Progenitor cell of endocrine pancreas (in vitro differentiated cells): ENCODE data around the gene ACP4. TPM values are rescaled to one million over a fixed set of nuclear protein-coding genes. Genes with fewer than 3 reads are reported as not detected.
"Not testable (repeated sequence)": the region's sequence is repeated elsewhere in the genome, so short reads cannot be mapped to it uniquely, and the experiment has no call there.

ENCODE experiments used
- DNase-seq: peaks from one replicate; pipeline ENCODE4 v3.0.0; 2021; ENCODE audit warnings: low spot score; ENCODE audit not compliant: unreplicated experiment
- H3K27ac Mint-ChIP-seq: 2 replicates; pipeline ENCODE4 v1.8.0; 2021; ENCODE audit warnings: mild to moderate bottlenecking, moderate library complexity, mixed read lengths
- H3K27me3 Mint-ChIP-seq: 2 replicates; pipeline ENCODE4 v1.8.0; 2021; ENCODE audit warnings: mixed read lengths
- H3K36me3 Mint-ChIP-seq: 2 replicates; pipeline ENCODE4 v1.8.0; 2022; ENCODE audit warnings: mixed read lengths; ENCODE audit not compliant: insufficient read depth
- H3K4me1 Mint-ChIP-seq: 2 replicates; pipeline ENCODE4 v1.8.0; 2021; ENCODE audit warnings: low read depth, mixed read lengths
- H3K4me3 Mint-ChIP-seq: 2 replicates; pipeline ENCODE4 v1.8.0; 2021; ENCODE audit warnings: low read depth, mild to moderate bottlenecking, moderate library complexity, mixed read lengths
- H3K9me3 Mint-ChIP-seq: 2 replicates; pipeline ENCODE4 v1.8.0; 2021; ENCODE audit warnings: low read depth, mixed read lengths
- total RNA-seq: library from RNA; stranded (reverse); gene quantifications from 2 replicates; pipeline ENCODE4 v1.2.1, GENCODE V29; 2021
- TF ChIP-seq, protein P1 (sequence below): fragments of 200-600 bp; sonication (generic); IDR thresholded peaks from one replicate; pipeline ENCODE4 v1.5.0; 2021; ENCODE audit warnings: antibody characterized with exemption, mild to moderate bottlenecking; ENCODE audit not compliant: unreplicated experiment

ACP4 gene
- total RNA-seq, 1 donor from 2014 or later = not detected

DNA sequence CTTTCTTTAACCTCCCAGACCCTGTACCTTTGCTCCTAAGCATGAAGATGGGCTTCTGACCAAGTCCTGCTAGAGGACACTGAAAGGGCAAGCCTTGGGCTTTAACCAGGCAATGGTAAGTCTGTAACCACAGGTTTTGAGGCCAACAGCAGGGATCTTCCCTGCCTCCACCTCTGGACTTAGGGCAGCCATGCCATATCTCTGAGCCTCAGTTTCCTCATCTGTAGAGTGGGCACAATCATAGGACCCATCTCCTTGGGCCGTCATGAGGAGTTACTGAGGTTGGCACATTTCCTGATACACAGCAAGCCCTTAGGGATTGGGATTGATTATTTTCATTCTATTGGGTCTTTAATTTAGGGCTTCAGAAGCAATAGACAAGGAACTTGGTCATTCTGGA lies 18.6 kb downstream of the ACP4 start:
- no peaks in the 10 kb centered on the region for H3K36me3 Mint-ChIP-seq
- no peak for DNase-seq
- no peak overlapping the region for H3K4me3 Mint-ChIP-seq
- peaks cover 47% of the 10 kb centered on the region for H3K27me3 Mint-ChIP-seq
- no peak overlapping the region for H3K27ac Mint-ChIP-seq
- peaks cover 4% of the 10 kb centered on the region for H3K9me3 Mint-ChIP-seq
- TF ChIP-seq, protein P1, sequence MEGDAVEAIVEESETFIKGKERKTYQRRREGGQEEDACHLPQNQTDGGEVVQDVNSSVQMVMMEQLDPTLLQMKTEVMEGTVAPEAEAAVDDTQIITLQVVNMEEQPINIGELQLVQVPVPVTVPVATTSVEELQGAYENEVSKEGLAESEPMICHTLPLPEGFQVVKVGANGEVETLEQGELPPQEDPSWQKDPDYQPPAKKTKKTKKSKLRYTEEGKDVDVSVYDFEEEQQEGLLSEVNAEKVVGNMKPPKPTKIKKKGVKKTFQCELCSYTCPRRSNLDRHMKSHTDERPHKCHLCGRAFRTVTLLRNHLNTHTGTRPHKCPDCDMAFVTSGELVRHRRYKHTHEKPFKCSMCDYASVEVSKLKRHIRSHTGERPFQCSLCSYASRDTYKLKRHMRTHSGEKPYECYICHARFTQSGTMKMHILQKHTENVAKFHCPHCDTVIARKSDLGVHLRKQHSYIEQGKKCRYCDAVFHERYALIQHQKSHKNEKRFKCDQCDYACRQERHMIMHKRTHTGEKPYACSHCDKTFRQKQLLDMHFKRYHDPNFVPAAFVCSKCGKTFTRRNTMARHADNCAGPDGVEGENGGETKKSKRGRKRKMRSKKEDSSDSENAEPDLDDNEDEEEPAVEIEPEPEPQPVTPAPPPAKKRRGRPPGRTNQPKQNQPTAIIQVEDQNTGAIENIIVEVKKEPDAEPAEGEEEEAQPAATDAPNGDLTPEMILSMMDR = no peak
- H3K4me1 Mint-ChIP-seq = peaks cover 3% of the 10 kb centered on the region

DNA sequence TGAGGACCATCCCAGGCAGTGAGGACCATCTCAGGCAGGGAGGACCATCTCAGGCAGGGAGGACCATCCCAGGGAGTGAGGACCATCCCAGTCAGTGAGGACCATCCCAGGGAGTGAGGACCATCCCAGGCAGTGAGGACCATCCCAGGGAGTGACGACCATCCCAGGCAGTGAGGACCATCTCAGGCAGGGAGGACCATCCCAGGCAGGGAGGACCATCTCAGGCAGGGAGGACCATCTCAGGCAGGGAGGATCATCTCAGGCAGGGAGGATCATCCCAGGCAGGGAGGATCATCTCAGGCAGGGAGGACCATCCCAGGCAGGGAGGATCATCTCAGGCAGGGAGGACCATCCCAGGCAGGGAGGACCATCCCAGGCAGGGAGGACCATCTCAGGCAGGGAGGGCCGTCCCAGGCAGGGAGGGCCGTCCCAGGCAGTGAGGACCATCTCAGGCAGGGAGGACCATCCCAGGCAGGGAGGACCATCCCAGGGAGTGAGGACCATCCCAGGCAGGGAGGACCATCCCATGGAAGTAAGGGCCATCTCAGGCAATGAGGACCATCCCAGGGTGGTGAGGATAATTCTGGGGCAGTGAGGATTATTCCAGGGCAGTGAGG lies 21.5 kb downstream of the ACP4 start:
- not testable (repeated sequence) for H3K4me3 Mint-ChIP-seq, H3K27ac Mint-ChIP-seq, H3K4me1 Mint-ChIP-seq, DNase-seq, H3K9me3 Mint-ChIP-seq, H3K36me3 Mint-ChIP-seq
- H3K27me3 Mint-ChIP-seq = peaks cover 73% of the 10 kb centered on the region

DNA sequence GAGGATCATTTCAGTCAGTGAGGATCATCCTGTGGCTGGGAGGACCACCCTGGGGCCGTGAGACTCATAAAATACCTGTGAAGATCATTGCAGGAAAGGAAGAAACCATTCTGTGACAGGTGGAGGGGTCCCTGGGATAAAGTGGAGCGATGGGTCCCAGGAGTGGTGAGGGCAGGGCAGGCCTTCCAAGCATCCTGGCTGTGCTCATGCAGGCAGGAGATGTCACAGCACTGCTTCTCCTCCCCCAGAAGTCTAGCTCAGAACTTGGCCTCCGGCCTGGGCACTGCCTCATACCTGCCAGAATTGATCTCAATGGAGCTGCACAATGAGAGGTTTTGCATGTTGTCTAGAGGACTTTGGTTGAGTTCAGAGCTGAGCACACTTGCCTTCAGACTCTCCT lies 22.3 kb downstream of the ACP4 start:
- H3K36me3 Mint-ChIP-seq = no peaks in the 10 kb centered on the region
- no peak overlapping the region for H3K4me3 Mint-ChIP-seq
- no peak overlapping the region for H3K27ac Mint-ChIP-seq
- H3K4me1 Mint-ChIP-seq = no peaks in the 10 kb centered on the region
- H3K27me3 Mint-ChIP-seq = peaks cover 78% of the 10 kb centered on the region
- peaks cover 4% of the 10 kb centered on the region for H3K9me3 Mint-ChIP-seq
- no peak for DNase-seq
- TF ChIP-seq, protein P1 = no peak

DNA sequence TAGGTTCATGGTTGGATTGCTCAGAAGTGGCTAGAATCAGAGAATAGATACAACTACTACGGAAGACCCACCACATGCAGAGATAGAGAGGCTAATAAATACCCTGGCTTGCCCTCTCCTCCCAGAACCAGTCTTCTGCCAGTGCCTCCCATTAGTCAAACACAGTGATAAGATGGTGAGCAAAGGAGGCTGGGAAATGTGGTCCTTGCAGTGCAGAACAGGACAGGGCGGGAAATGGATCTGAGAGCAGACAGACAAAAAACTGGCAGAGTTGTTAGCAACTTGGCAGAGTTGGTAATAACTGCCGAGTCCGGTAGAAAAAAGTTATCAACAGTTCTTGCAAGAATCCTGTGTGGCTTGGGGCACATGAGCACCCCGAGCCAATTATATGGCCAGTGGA lies 24.7 kb downstream of the ACP4 start:
- TF ChIP-seq, protein P1 = no peak
- no peaks in the 10 kb centered on the region for H3K36me3 Mint-ChIP-seq
- H3K27me3 Mint-ChIP-seq = peaks cover 85% of the 10 kb centered on the region
- H3K4me1 Mint-ChIP-seq = no peaks in the 10 kb centered on the region
- no peak overlapping the region for H3K4me3 Mint-ChIP-seq
- H3K27ac Mint-ChIP-seq = no peak overlapping the region
- no peak for DNase-seq
- H3K9me3 Mint-ChIP-seq = peaks cover 4% of the 10 kb centered on the region

DNA sequence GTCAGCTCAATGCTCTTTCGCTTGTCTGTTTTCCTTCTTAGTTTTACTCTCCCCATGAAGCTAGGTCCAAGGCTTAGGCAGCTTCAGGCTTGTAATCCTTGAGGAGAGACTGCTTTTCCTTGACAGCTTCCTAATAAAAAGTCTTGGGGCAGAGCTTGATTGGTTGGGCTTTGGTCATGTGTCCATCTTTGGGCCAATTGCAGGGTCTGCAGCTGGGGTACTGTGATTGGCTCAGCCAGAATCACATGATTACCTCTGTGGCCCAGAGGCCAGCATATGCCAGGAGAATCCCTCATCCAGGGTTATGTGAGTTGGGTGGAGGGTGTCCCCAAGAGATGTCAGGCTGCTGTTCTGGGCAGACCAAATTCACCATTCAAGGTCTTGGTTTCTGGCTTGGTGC lies 25.2 kb downstream of the ACP4 start:
- no peak overlapping the region for H3K4me3 Mint-ChIP-seq
- peaks cover 2% of the 10 kb centered on the region for H3K9me3 Mint-ChIP-seq
- H3K27ac Mint-ChIP-seq = no peak overlapping the region
- TF ChIP-seq, protein P1 = no peak
- peaks cover 87% of the 10 kb centered on the region for H3K27me3 Mint-ChIP-seq
- no peaks in the 10 kb centered on the region for H3K36me3 Mint-ChIP-seq
- peaks cover 3% of the 10 kb centered on the region for H3K4me1 Mint-ChIP-seq
- no peak for DNase-seq
